Mesenchymal stem cell (in vitro differentiated cells and primary cell): ENCODE measurements around the gene DUS2.
"Not testable (repeated sequence)": the region's sequence is repeated elsewhere in the genome, so short reads cannot be mapped to it uniquely, and the experiment has no call there.

Experiments
- DNase-seq: peaks from one replicate; pipeline ENCODE4 v3.0.0-alpha.2; 2013
- H2AFZ ChIP-seq: one replicate; pipeline ENCODE4 v1.6.1; 2013; ENCODE audit warnings: low read depth, mild to moderate bottlenecking, control low read depth, inconsistent platforms, low read length, moderate library complexity
- H2AK5ac ChIP-seq: 2 replicates; pipeline ENCODE4 v1.6.1; 2013; ENCODE audit warnings: low read length, moderate library complexity, mild to moderate bottlenecking, inconsistent platforms; ENCODE audit not compliant: severe bottlenecking
- H2BK120ac ChIP-seq: one replicate; pipeline ENCODE4 v1.6.1; 2013; ENCODE audit warnings: low read depth, mild to moderate bottlenecking, inconsistent platforms, low read length, moderate library complexity
- H2BK12ac ChIP-seq, 2 experiments: one replicate each; pipeline ENCODE4 v1.6.1; 2013; ENCODE audit warnings: inconsistent platforms in 2 of 2, low read length in 2 of 2, mild to moderate bottlenecking in 2 of 2, moderate library complexity in 2 of 2, control low read depth in 1 of 2
- H2BK15ac ChIP-seq: one replicate; pipeline ENCODE4 v1.6.1; 2013; ENCODE audit warnings: mild to moderate bottlenecking, low read depth, inconsistent platforms; ENCODE audit not compliant: poor library complexity, severe bottlenecking
- H2BK5ac ChIP-seq: 2 replicates; pipeline ENCODE4 v1.6.1; 2013; ENCODE audit warnings: low read depth, mild to moderate bottlenecking, low read length, control low read depth, inconsistent platforms; ENCODE audit not compliant: poor library complexity, severe bottlenecking
- H3K14ac ChIP-seq, 2 experiments: one replicate each; pipeline ENCODE4 v1.6.1; 2013; ENCODE audit warnings: inconsistent platforms in 2 of 2, low read length in 2 of 2, control low read depth in 1 of 2, mild to moderate bottlenecking in 1 of 2, moderate library complexity in 1 of 2
- H3K18ac ChIP-seq, 2 experiments: one replicate each; pipeline ENCODE4 v1.6.1; 2013; ENCODE audit warnings: inconsistent platforms in 2 of 2, low read length in 2 of 2, control low read depth in 1 of 2, low read depth in 1 of 2, mild to moderate bottlenecking in 1 of 2
- H3K23ac ChIP-seq, 2 experiments: one replicate each; pipeline ENCODE4 v1.6.1; 2013; ENCODE audit warnings: inconsistent platforms in 2 of 2, low read length in 2 of 2, mild to moderate bottlenecking in 2 of 2, moderate library complexity in 2 of 2, control low read depth in 1 of 2
- H3K27ac ChIP-seq: 2 replicates; pipeline ENCODE4 v1.5.1; 2013; ENCODE audit warnings: mild to moderate bottlenecking, moderate library complexity, low read length, control low read depth, inconsistent platforms; ENCODE audit not compliant: poor library complexity, severe bottlenecking
- H3K27me3 ChIP-seq, 2 experiments: 2 replicates each; pipeline versions ENCODE4 v1.6.1 to v1.7.0; 2013; ENCODE audit warnings: low read length in 2 of 2, mild to moderate bottlenecking in 2 of 2, moderate library complexity in 2 of 2, control low read depth in 1 of 2, inconsistent platforms in 1 of 2; ENCODE audit not compliant: control insufficient read depth in 1 of 2, insufficient read depth in 1 of 2
- H3K36me3 ChIP-seq, 2 experiments: 2 replicates each; pipeline versions ENCODE4 v1.6.1 to v1.7.0; 2013; ENCODE audit warnings: low read length in 2 of 2, control low read depth in 1 of 2, inconsistent platforms in 1 of 2, low read depth in 1 of 2, mild to moderate bottlenecking in 1 of 2; ENCODE audit not compliant: insufficient read depth in 2 of 2, control insufficient read depth in 1 of 2
- H3K4ac ChIP-seq, 2 experiments: one replicate each; pipeline ENCODE4 v1.6.1; 2013; ENCODE audit warnings: inconsistent platforms in 2 of 2, low read length in 2 of 2, mild to moderate bottlenecking in 2 of 2, moderate library complexity in 2 of 2, control low read depth in 1 of 2, low read depth in 1 of 2
- H3K4me1 ChIP-seq: 2 replicates; pipeline ENCODE4 v1.6.1; 2013; ENCODE audit warnings: low read depth, low read length, control low read depth; ENCODE audit not compliant: control insufficient read depth, insufficient read depth
- H3K4me2 ChIP-seq: 2 replicates; pipeline ENCODE4 v1.6.1; 2013; ENCODE audit warnings: low read length, mild to moderate bottlenecking, inconsistent platforms; ENCODE audit not compliant: poor library complexity, severe bottlenecking
- H3K4me3 ChIP-seq, 2 experiments: 2 replicates each; pipeline versions ENCODE4 v1.5.1 to v1.7.0; 2013; ENCODE audit warnings: low read length in 2 of 2, mild to moderate bottlenecking in 2 of 2, control low read depth in 1 of 2, low read depth in 1 of 2; ENCODE audit not compliant: insufficient read depth in 1 of 2
- H3K79me1 ChIP-seq: replicated peaks from 2 replicates; pipeline ENCODE4 v1.6.1; 2013; ENCODE audit warnings: mild to moderate bottlenecking, control low read depth, low read length, inconsistent platforms; ENCODE audit not compliant: poor library complexity, severe bottlenecking
- H3K9ac ChIP-seq: 2 replicates; pipeline ENCODE4 v1.7.0; 2013; ENCODE audit warnings: mild to moderate bottlenecking, low read length, moderate library complexity
- H3K9me3 ChIP-seq: 2 replicates; pipeline ENCODE4 v1.7.0; 2013; ENCODE audit warnings: mild to moderate bottlenecking, low read length; ENCODE audit not compliant: control insufficient read depth
- H4K8ac ChIP-seq: one replicate; pipeline ENCODE4 v1.6.1; 2013; ENCODE audit warnings: inconsistent platforms, mild to moderate bottlenecking, low read length, moderate library complexity
- H4K91ac ChIP-seq: one replicate; pipeline ENCODE4 v1.6.1; 2013; ENCODE audit warnings: mild to moderate bottlenecking, low read length, inconsistent platforms
- WGBS: methylation state at CpG from one replicate; pipeline ENCODE4 v1.1.7; 2013; ENCODE audit warnings: mixed read lengths; 5-methylcytosine and 5-hydroxymethylcytosine counted together

DUS2 gene

GRCh38 chr16:68117884-68118283 lies 94.8 kb downstream of the DUS2 start:
- no peak overlapping the region for H3K4ac ChIP-seq

GRCh38 chr16:68118954-68119353 lies 95.9 kb downstream of the DUS2 start:
- not testable (repeated sequence) for H2BK15ac ChIP-seq, H3K9ac ChIP-seq, H3K18ac ChIP-seq, H3K23ac ChIP-seq, H4K91ac ChIP-seq, H3K36me3 ChIP-seq, H2BK12ac ChIP-seq, H2AFZ ChIP-seq, H3K27ac ChIP-seq, H3K9me3 ChIP-seq, H2BK120ac ChIP-seq, H3K14ac ChIP-seq, H4K8ac ChIP-seq, H3K4me2 ChIP-seq, H3K4ac ChIP-seq, H2AK5ac ChIP-seq, H3K4me1 ChIP-seq, H2BK5ac ChIP-seq, DNase-seq, H3K4me3 ChIP-seq, H3K27me3 ChIP-seq
- peaks cover 19% of the 10 kb centered on the region for H3K79me1 ChIP-seq
- over 99% methylated on average over 13 of the region's 13 CpGs for WGBS

More at GRCh38 chr16:68117884-68118283, 94.8 kb downstream of the DUS2 start:
- H3K4me2 ChIP-seq: no peak overlapping the region
- H3K27ac ChIP-seq: no peak overlapping the region
- H2AFZ ChIP-seq: no peak overlapping the region
- H4K8ac ChIP-seq: no peak overlapping the region
- H2BK12ac ChIP-seq: no peak overlapping the region
- no peaks in the 10 kb centered on the region for H3K4me1 ChIP-seq
- no peak overlapping the region for H4K91ac ChIP-seq
- no peaks in the 10 kb centered on the region for H3K9me3 ChIP-seq
- H3K79me1 ChIP-seq: peaks cover 19% of the 10 kb centered on the region
- H2BK120ac ChIP-seq: no peak overlapping the region
- H2BK5ac ChIP-seq: no peak overlapping the region
- H3K18ac ChIP-seq: no peak overlapping the region
- H3K9ac ChIP-seq: no peak overlapping the region
- peaks cover 4 to 6% of the 10 kb centered on the region in 2 experiments for H3K36me3 ChIP-seq
- H3K27me3 ChIP-seq: no peaks in the 10 kb centered on the region
- no peak overlapping the region for H3K4me3 ChIP-seq
- no peak for DNase-seq
- no peak overlapping the region for H3K23ac ChIP-seq
- WGBS: 95% methylated on average over 3 of the region's 3 CpGs
- no peak overlapping the region for H2BK15ac ChIP-seq
- no peak overlapping the region for H2AK5ac ChIP-seq
- H3K14ac ChIP-seq: no peak overlapping the region

- not testable (repeated sequence) for H2AFZ ChIP-seq, H2BK120ac ChIP-seq, H4K8ac ChIP-seq, H2BK12ac ChIP-seq, H3K14ac ChIP-seq, H4K91ac ChIP-seq, H2BK15ac ChIP-seq, H2AK5ac ChIP-seq, H3K27me3 ChIP-seq, H2BK5ac ChIP-seq, DNase-seq, H3K23ac ChIP-seq, H3K36me3 ChIP-seq, H3K9me3 ChIP-seq, H3K27ac ChIP-seq, H3K4me2 ChIP-seq, H3K18ac ChIP-seq, H3K9ac ChIP-seq, H3K4me1 ChIP-seq, H3K4ac ChIP-seq, H3K4me3 ChIP-seq
- H3K79me1 ChIP-seq: peaks cover 22% of the 10 kb centered on the region
- WGBS: 100% methylated on average over 4 of the region's 5 CpGs
These were observed 97.4 kb downstream of the DUS2 start for GRCh38 chr16:68120496-68120895.

GRCh38 chr16:68126395-68126794 lies 103.3 kb downstream of the DUS2 start:
- Histone ChIP-seq H2AK5ac (no peak overlapping the region), H3K4ac (no peak overlapping the region), H4K91ac (no peak overlapping the region), H2BK5ac (no peak overlapping the region), H3K9me3 (no peaks in the 10 kb centered on the region), H2AFZ (no peak overlapping the region), H3K18ac (no peak overlapping the region), H3K9ac (no peak overlapping the region), H3K4me3 (no peak overlapping the region), H2BK12ac (no peak overlapping the region), H3K27ac (no peak overlapping the region), H3K79me1 (peaks cover 29% of the 10 kb centered on the region), H3K36me3 (peaks cover 0 to 11% of the 10 kb centered on the region in 2 experiments), H2BK120ac (no peak overlapping the region), H3K27me3 (no peaks in the 10 kb centered on the region), H3K23ac (no peak overlapping the region), H3K4me1 (peaks cover 4% of the 10 kb centered on the region), H2BK15ac (no peak overlapping the region), H4K8ac (no peak overlapping the region), H3K4me2 (no peak overlapping the region), H3K14ac (no peak overlapping the region)
- 100% methylated on average over 2 of the region's 2 CpGs for WGBS
- DNase-seq: no peak
